ENCODE results near the gene ABCC5. TPM values are rescaled to one million over a fixed set of nuclear protein-coding genes. Genes with fewer than 3 reads are reported as not detected.

The ABCC5 gene
- total and polyA plus RNA-seq, 4 experiments from 2014 or later = 9.1 to 42.6 (median 27.3) TPM

DNA sequence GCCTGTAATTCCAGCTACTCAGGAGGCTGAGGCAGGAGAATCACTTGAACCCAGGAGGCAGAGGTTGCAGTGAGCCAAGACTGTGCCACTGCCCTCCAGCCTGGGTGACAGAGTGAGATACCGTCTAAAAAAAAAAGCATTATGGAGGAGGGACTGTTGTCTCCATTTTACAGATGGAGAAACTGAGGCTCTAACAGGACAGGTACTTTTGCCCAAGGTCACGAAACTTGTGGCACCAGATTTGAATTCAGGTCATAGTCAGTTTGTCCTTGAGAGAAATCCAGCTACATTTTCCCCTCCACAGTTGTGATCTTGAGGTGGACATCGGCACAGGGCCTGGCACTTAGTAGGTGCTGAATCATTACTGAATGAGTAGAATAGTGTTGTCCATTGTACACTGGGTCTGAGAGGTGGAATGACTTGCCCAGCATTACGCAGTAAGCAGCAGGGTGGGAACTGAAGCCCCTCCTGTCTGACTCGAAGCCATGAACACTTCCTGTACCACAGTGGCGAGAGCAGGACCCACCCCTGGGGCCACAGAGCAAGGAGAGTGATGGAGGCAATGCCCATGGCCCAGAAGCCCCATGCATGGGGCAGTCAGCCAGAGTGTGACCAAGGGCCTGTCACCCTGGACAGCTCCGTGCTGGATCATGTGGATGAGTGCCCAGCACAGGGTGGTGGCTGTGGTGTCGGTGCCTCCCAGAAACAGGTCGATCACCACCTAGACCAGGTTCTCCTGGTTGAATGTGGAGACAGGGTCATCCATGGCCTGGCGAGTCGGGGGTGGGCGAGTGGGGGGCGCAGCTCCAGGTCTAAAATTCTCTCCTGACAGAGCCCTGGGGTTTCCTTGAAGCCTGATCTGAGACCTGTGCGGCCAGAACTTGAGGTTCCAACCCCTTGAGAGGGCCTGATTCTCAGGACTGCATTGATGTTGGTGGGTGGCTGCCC is 112.6 kb downstream of the ABCC5 start:
- Histone ChIP-seq H3K27ac (ENCODE audit: low read depth, low read length) (no peak overlapping the region), H3K4me1 (ENCODE audit: insufficient read depth, low read length) (no peaks in the 10 kb centered on the region), H3K27me3 (ENCODE audit: insufficient read depth, low read length) (no peaks in the 10 kb centered on the region), H3K36me3 (ENCODE audit: insufficient read depth, low read length) (no peaks in the 10 kb centered on the region), H3K9me3 (ENCODE audit: control insufficient read depth in 1 of 2, low read length in 2 of 2) (no peaks in the 10 kb centered on the region), H3K4me3 (ENCODE audit: low read length in 2 of 2) (no peak overlapping the region)
- Mint-ChIP-seq H3K4me1 (no peaks in the 10 kb centered on the region), H3K4me3 (no peak overlapping the region), H3K36me3 (no peaks in the 10 kb centered on the region), H3K9me3 (peaks cover 0 to 2% (median 0%) of the 10 kb centered on the region in 8 donors), H3K27me3 (peaks cover 6 to 7% of the 10 kb centered on the region in 2 donors), H3K27ac (no peak overlapping the region)
- POLR2A ChIA-PET (ENCODE audit: partially characterized antibody) = no interaction called here
- no peak for DNase-seq
- CTCF ChIA-PET (ENCODE audit: partially characterized antibody) = interaction anchor here (1.4 to 2.3 kb wide), 2 partner anchors 9 to 13 kb away, joined by 3 to 9 read pairs; no protein-coding TSS in a partner anchor
- intact Hi-C loops (cut with micrococcal nuclease) = no loop called here

DNA sequence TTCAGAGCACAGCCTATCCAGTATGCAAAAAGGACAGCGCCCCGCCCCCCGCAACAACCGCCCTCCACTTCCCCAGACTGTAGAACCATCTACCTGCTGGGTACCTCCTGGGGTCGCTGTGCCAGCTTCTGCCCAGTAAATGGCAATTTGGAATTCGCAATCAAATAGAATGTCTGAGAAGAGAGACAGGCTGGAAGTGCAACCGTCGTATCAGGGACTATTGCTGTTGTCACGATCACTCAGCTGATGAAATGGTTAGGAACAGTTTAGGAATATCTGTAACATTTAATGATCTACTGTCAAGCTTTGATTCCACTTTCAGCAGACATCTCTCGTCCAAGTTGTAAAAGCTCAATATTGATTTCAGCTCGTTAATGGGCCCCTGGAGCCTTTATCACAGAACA is 119.7 kb downstream of the ABCC5 start:
- Mint-ChIP-seq H3K27me3 (peaks cover 18 to 36% of the 10 kb centered on the region in 2 donors), H3K9me3 (peaks cover 0 to 3% (median 0%) of the 10 kb centered on the region in 8 donors), H3K4me1 (peaks cover 0 to 3% (median 1%) of the 10 kb centered on the region in 4 donors), H3K4me3 (no peak overlapping the region), H3K36me3 (no peaks in the 10 kb centered on the region), H3K27ac (no peak overlapping the region)
- POLR2A ChIA-PET (ENCODE audit: partially characterized antibody) = no interaction called here
- DNase-seq = no peak
- Histone ChIP-seq H3K27ac (ENCODE audit: low read depth, low read length) (no peak overlapping the region), H3K36me3 (ENCODE audit: insufficient read depth, low read length) (no peaks in the 10 kb centered on the region), H3K4me3 (ENCODE audit: low read length in 2 of 2) (no peak overlapping the region), H3K4me1 (ENCODE audit: insufficient read depth, low read length) (no peaks in the 10 kb centered on the region), H3K9me3 (ENCODE audit: control insufficient read depth in 1 of 2, low read length in 2 of 2) (no peaks in the 10 kb centered on the region), H3K27me3 (ENCODE audit: insufficient read depth, low read length) (no peaks in the 10 kb centered on the region)
- CTCF ChIA-PET (ENCODE audit: partially characterized antibody) = interaction anchor here (0.9 to 3.8 kb wide), 5 partner anchors 14 to 881 kb away, joined by 3 to 26 read pairs (median 4); no protein-coding TSS in a partner anchor
- intact Hi-C loops (cut with micrococcal nuclease) = loop anchor here (5.0 to 10.0 kb wide), 2 partner anchors 239 to 617 kb away; partner anchors contain the start of gene EIF2B5

DNA sequence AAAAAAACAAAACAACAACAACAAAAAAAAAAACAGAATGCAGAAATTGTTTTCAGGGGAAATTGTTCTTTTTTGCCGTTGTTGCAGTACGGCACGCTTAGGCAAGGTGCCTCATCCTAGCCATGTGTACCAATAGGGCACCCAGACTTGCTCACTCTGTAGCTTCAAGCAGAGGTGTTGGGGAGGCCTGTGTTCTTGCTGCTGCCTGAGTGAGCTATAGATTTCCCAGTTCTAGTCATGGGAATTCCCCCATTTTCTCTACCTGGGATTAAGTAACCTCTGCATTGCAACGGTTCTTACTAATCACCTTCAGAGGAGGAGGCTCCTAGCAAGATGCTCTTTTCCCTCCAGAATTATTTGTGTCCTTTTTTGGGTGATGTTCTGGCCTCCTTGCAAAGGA is 120.1 kb downstream of the ABCC5 start:
- intact Hi-C loops (cut with micrococcal nuclease) = loop anchor here (5.0 to 10.0 kb wide), 2 partner anchors 240 to 617 kb away; partner anchors contain the start of gene EIF2B5
- POLR2A ChIA-PET (ENCODE audit: partially characterized antibody) = no interaction called here

DNA sequence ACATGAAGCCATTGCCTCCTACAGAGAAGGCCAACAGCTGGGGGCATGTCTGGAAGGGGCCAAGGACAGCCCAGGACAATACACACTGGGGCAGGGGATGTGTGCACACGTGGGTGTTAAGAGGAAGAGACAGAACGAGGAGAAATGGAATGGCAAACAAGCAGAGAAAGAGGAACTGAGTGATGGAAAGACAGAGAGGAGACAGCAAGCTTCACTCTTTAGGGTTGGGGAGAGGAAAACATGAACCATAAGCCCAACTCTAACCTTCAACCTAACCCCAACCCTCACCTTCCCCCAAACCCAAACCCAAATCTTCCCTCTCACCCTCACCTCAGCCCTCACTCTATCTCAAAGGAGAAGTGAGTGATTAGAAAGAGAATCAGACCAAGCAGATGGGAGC is 121.1 kb downstream of the ABCC5 start:
- H3K27me3 Mint-ChIP-seq = peaks cover 21 to 40% of the 10 kb centered on the region in 2 donors
- CTCF ChIA-PET (ENCODE audit: partially characterized antibody) = interaction anchor here (0.7 to 3.8 kb wide), 9 partner anchors 9 to 645 kb away, joined by 3 to 36 read pairs (median 16); partner anchors contain the start of genes ABCC5, EEF1AKMT4 and PARL
- no peak for DNase-seq

More for the DNA sequence above, 120.1 kb downstream of the ABCC5 start:
- Histone ChIP-seq H3K4me3 (ENCODE audit: low read length in 2 of 2) (no peak overlapping the region), H3K27me3 (ENCODE audit: insufficient read depth, low read length) (no peaks in the 10 kb centered on the region), H3K27ac (ENCODE audit: low read depth, low read length) (no peak overlapping the region), H3K9me3 (ENCODE audit: control insufficient read depth in 1 of 2, low read length in 2 of 2) (no peaks in the 10 kb centered on the region), H3K4me1 (ENCODE audit: insufficient read depth, low read length) (no peaks in the 10 kb centered on the region), H3K36me3 (ENCODE audit: insufficient read depth, low read length) (no peaks in the 10 kb centered on the region)
- H3K27me3 Mint-ChIP-seq = peaks cover 21 to 40% of the 10 kb centered on the region in 2 donors
- H3K4me3 Mint-ChIP-seq = no peak overlapping the region
- no peaks in the 10 kb centered on the region for H3K36me3 Mint-ChIP-seq
- H3K4me1 Mint-ChIP-seq = peaks cover 0 to 3% (median 1%) of the 10 kb centered on the region in 4 donors
- no peak overlapping the region for H3K27ac Mint-ChIP-seq
- DNase-seq = no peak
- CTCF ChIA-PET (ENCODE audit: partially characterized antibody) = interaction anchor here (0.9 to 3.8 kb wide), 8 partner anchors 12 to 881 kb away, joined by 3 to 26 read pairs (median 10); partner anchors contain the start of genes EEF1AKMT4 and PARL
- H3K9me3 Mint-ChIP-seq = peaks cover 0 to 3% (median 0%) of the 10 kb centered on the region in 8 donors

DNA sequence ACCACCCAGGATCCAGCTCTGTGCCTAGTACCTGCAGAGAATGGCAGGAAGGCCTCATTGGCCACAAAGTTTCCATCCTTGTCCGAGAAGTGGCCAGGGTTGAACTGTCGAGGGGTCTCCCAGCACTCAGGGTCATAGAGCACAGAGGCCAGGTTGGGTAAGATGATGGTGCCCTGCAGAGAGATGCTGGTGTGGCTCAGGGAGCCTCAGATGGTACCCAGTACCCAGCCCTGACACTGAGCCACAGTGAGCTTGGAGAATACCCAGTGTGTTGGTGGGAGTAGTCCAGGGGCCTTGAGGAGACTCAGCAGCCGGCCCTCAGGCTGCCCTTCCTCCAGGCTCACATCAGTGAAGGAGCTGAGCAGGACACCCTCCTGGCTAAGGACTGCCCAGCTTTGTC is 121.5 kb downstream of the ABCC5 start:
- ChIA-PET POLR2A (ENCODE audit: partially characterized antibody) (interaction anchor here (1.0 to 1.1 kb wide), 2 partner anchors 121 to 239 kb away, joined by 3 read pairs; partner anchors contain the start of genes ABCC5 and EIF2B5), CTCF (ENCODE audit: partially characterized antibody) (interaction anchor here (0.7 to 3.8 kb wide), 17 partner anchors 9 to 1690 kb away, joined by 3 to 36 read pairs (median 5); partner anchors contain the start of genes ABCC5, EEF1AKMT4, PARL and SENP2)
- Histone ChIP-seq H3K4me3 (ENCODE audit: low read length in 2 of 2) (no peak overlapping the region), H3K4me1 (ENCODE audit: insufficient read depth, low read length) (no peaks in the 10 kb centered on the region), H3K9me3 (ENCODE audit: control insufficient read depth in 1 of 2, low read length in 2 of 2) (no peaks in the 10 kb centered on the region), H3K36me3 (ENCODE audit: insufficient read depth, low read length) (no peaks in the 10 kb centered on the region), H3K27me3 (ENCODE audit: insufficient read depth, low read length) (no peaks in the 10 kb centered on the region), H3K27ac (ENCODE audit: low read depth, low read length) (no peak overlapping the region)
- Mint-ChIP-seq H3K4me3 (no peak overlapping the region), H3K4me1 (peaks cover 0 to 3% (median 1%) of the 10 kb centered on the region in 4 donors), H3K36me3 (no peaks in the 10 kb centered on the region), H3K27me3 (peaks cover 19 to 39% of the 10 kb centered on the region in 2 donors), H3K27ac (peak overlapping the region in 1 of 7 donors; percentile 55), H3K9me3 (peaks cover 0 to 3% (median 0%) of the 10 kb centered on the region in 8 donors)
- intact Hi-C loops (cut with micrococcal nuclease) = loop anchor here (5.0 to 10.0 kb wide), 2 partner anchors 241 to 619 kb away; partner anchors contain the start of gene EIF2B5
- no peak for DNase-seq

More for the DNA sequence above, 121.1 kb downstream of the ABCC5 start:
- H3K27ac ChIP-seq (ENCODE audit: low read depth, low read length) = no peak overlapping the region
- Mint-ChIP-seq H3K4me3 (no peak overlapping the region), H3K27ac (peak overlapping the region in 1 of 7 donors; percentile 55), H3K36me3 (no peaks in the 10 kb centered on the region), H3K9me3 (peaks cover 0 to 3% (median 0%) of the 10 kb centered on the region in 8 donors), H3K4me1 (peaks cover 0 to 3% (median 1%) of the 10 kb centered on the region in 4 donors)
- H3K9me3 ChIP-seq (ENCODE audit: control insufficient read depth in 1 of 2, low read length in 2 of 2) = no peaks in the 10 kb centered on the region
- H3K36me3 ChIP-seq (ENCODE audit: insufficient read depth, low read length) = no peaks in the 10 kb centered on the region
- POLR2A ChIA-PET (ENCODE audit: partially characterized antibody) = no interaction called here
- no peaks in the 10 kb centered on the region for H3K4me1 ChIP-seq (ENCODE audit: insufficient read depth, low read length)
- intact Hi-C loops (cut with micrococcal nuclease) = loop anchor here (5.0 to 10.0 kb wide), 2 partner anchors 241 to 618 kb away; partner anchors contain the start of gene EIF2B5
- no peak overlapping the region for H3K4me3 ChIP-seq (ENCODE audit: low read length in 2 of 2)
- no peaks in the 10 kb centered on the region for H3K27me3 ChIP-seq (ENCODE audit: insufficient read depth, low read length)

DNA sequence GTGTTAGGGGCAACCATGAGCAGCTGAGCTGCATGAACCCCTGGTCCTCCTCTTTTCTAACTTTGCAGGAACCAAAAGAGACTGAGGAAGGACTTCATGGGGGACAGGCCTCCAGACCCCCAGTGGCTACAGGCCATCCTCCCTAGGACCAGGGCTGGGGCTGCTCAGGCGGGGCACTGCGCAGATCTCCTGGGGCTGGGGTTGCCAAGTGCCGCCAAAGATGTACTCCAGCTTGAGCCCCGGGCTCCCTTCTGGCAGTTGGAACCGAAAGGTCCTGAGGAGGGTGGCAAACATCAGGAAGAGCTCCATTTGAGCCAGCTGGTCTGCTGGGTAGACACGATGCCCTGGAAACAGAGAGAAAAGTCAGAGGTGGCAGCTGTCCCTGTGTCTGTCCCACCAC is 121.9 kb downstream of the ABCC5 start:
- Histone ChIP-seq H3K27ac (ENCODE audit: low read depth, low read length) (no peak overlapping the region), H3K9me3 (ENCODE audit: control insufficient read depth in 1 of 2, low read length in 2 of 2) (no peaks in the 10 kb centered on the region), H3K27me3 (ENCODE audit: insufficient read depth, low read length) (no peaks in the 10 kb centered on the region), H3K4me3 (ENCODE audit: low read length in 2 of 2) (no peak overlapping the region), H3K4me1 (ENCODE audit: insufficient read depth, low read length) (no peaks in the 10 kb centered on the region), H3K36me3 (ENCODE audit: insufficient read depth, low read length) (no peaks in the 10 kb centered on the region)
- POLR2A ChIA-PET (ENCODE audit: partially characterized antibody) = interaction anchor here (0.7 to 1.1 kb wide), 3 partner anchors 11 to 239 kb away, joined by 3 read pairs; partner anchors contain the start of genes ABCC5, EIF2B5 and PARL
- H3K36me3 Mint-ChIP-seq = no peaks in the 10 kb centered on the region
- CTCF ChIA-PET (ENCODE audit: partially characterized antibody) = interaction anchor here (0.7 to 3.8 kb wide), 26 partner anchors 9 to 1690 kb away, joined by 3 to 36 read pairs (median 4); partner anchors contain the start of genes ABCC5, EEF1AKMT4, PARL and SENP2
- H3K4me1 Mint-ChIP-seq = peaks cover 0 to 3% (median 1%) of the 10 kb centered on the region in 4 donors
- H3K27ac Mint-ChIP-seq = no peak overlapping the region
- H3K4me3 Mint-ChIP-seq = no peak overlapping the region
- intact Hi-C loops (cut with micrococcal nuclease) = loop anchor here (1.0 to 10.0 kb wide), 7 partner anchors 122 to 649 kb away; partner anchors contain the start of genes ABCC5 and EIF2B5
- peaks cover 19 to 41% of the 10 kb centered on the region in 2 donors for H3K27me3 Mint-ChIP-seq
- peaks cover 0 to 3% (median 0%) of the 10 kb centered on the region in 8 donors for H3K9me3 Mint-ChIP-seq
- no peak for DNase-seq

All from CD4-positive, alpha-beta memory T cell (primary cell).